K562 (cell line): Measurements from ENCODE around the gene DIS3L2. TPM values are rescaled to one million over a fixed set of nuclear protein-coding genes. Genes with fewer than 3 reads are reported as not detected.

Experiments
- ATAC-seq: fragments of 200-7000 bp; cut with Tn5 transposase; 3 replicates; pipeline ENCODE4 v1.9.1; 2020; ENCODE audit warnings: moderate library complexity
- BruUV-seq: library from RNA; stranded (reverse); fragments of 400-500 nt; replicated peaks from 2 replicates; lab custom pipeline; 2021; lab: Mats Ljungman, UMichigan
- CTCF ChIA-PET: fragments of 300-600 bp; formaldehyde crosslinking; extraction: SDS; loops from one replicate; lab custom pipeline; 2021; ENCODE audit warnings: low intra/inter-chr PET ratio; lab: Yijun Ruan, JAX
- POLR2A ChIA-PET: fragments of 300-600, 350-650 bp; sonication (Branson Sonifier 250); formaldehyde crosslinking; extraction: SDS; loops from one replicate; lab custom pipeline; 2021; ENCODE audit warnings: antibody characterized with exemption, inconsistent platforms; lab: Yijun Ruan, JAX
- DNase-seq, 4 experiments: peaks; one replicate each; pipeline versions ENCODE4 v3.0.0 to v3.0.0-alpha.2; 2011 to 2018; ENCODE audit warnings: low spot score in 3 of 4, mixed read lengths in 3 of 4; ENCODE audit errors: extremely low read depth in 1 of 4
- FAIRE-seq: peaks from 2 replicates; lab custom pipeline; 2011; peaks lifted over from hg19 to GRCh38; lab: Jason Lieb, UNC
- H2AFZ ChIP-seq: 2 replicates; pipeline ENCODE4 v1.6.0; 2011; ENCODE audit warnings: low read depth, low read length, control low read depth, inconsistent platforms
- H3K27ac ChIP-seq: fragments of 200-600 bp; 3 replicates; pipeline ENCODE4 v1.8.0; 2011; ENCODE audit warnings: low read depth, mild to moderate bottlenecking, control low read depth, inconsistent platforms, low read length, moderate library complexity, mixed read lengths; ENCODE audit errors: extremely low read depth
- H3K27me3 ChIP-seq, 2 experiments: fragments of 300-600 bp in 1 of 2; 2 replicates in 1 of 2; 3 replicates in 1 of 2; pipeline versions ENCODE4 v1.6.0 to v1.8.0; 2011; ENCODE audit warnings: inconsistent platforms in 2 of 2, low read length in 2 of 2, mild to moderate bottlenecking in 1 of 2, mixed read lengths in 1 of 2, moderate library complexity in 1 of 2; ENCODE audit not compliant: control insufficient read depth in 2 of 2, insufficient read depth in 2 of 2
- H3K36me3 ChIP-seq: fragments of 300-600 bp; 3 replicates; pipeline ENCODE4 v1.8.0; 2011; ENCODE audit warnings: mild to moderate bottlenecking, low read length, inconsistent platforms; ENCODE audit not compliant: control insufficient read depth, insufficient read depth
- H3K4me1 ChIP-seq, 2 experiments: fragments of 200-600 bp in 1 of 2; replicated peaks in 1 of 2; 2 replicates in 1 of 2; 3 replicates in 1 of 2; pipeline versions ENCODE4 v1.5.1 to v1.8.0; 2011; ENCODE audit warnings: inconsistent platforms in 2 of 2, low read length in 2 of 2, mild to moderate bottlenecking in 1 of 2, mixed read lengths in 1 of 2, moderate library complexity in 1 of 2; ENCODE audit not compliant: control insufficient read depth in 2 of 2, insufficient read depth in 2 of 2
- H3K4me2 ChIP-seq: 2 replicates; pipeline ENCODE4 v1.6.1; 2011; ENCODE audit warnings: low read length, control low read depth, inconsistent platforms, mixed read lengths; ENCODE audit not compliant: insufficient read depth
- H3K4me3 ChIP-seq: fragments of 200-600 bp; sonication (generic), shearing (Covaris generic); 2 replicates; pipeline ENCODE4 v1.5.1; 2016; ENCODE audit warnings: control low read depth, inconsistent platforms
- H3K79me2 ChIP-seq: fragments of 200-600 bp; 3 replicates; pipeline ENCODE4 v1.8.0; 2011; ENCODE audit warnings: low read length, inconsistent platforms; ENCODE audit not compliant: control insufficient read depth, insufficient read depth
- H3K9ac ChIP-seq, 2 experiments: 2 replicates each; pipeline versions ENCODE4 v1.6.0 to v1.6.1; 2011; ENCODE audit warnings: low read depth in 2 of 2, low read length in 2 of 2, control low read depth in 1 of 2, inconsistent platforms in 1 of 2, mild to moderate bottlenecking in 1 of 2, mixed read lengths in 1 of 2; ENCODE audit not compliant: insufficient read depth in 1 of 2
- H3K9me1 ChIP-seq: one replicate; pipeline ENCODE4 v1.6.0; 2011; ENCODE audit warnings: inconsistent platforms, mild to moderate bottlenecking, low read length, moderate library complexity; ENCODE audit not compliant: control insufficient read depth, insufficient read depth
- H3K9me3 ChIP-seq: replicated peaks from 2 replicates; pipeline ENCODE4 v1.5.1; 2011; ENCODE audit warnings: low read depth, low read length, inconsistent platforms; ENCODE audit not compliant: control insufficient read depth, insufficient read depth
- H4K20me1 ChIP-seq: replicated peaks from 2 replicates; pipeline ENCODE4 v1.6.1; 2011; ENCODE audit warnings: low read length, inconsistent platforms, mixed read lengths; ENCODE audit not compliant: control insufficient read depth, insufficient read depth
- CEBPG ChIP-seq, 3 experiments: fragments of 200-800 bp in 1 of 3; sonication (Bioruptor generic) in 1 of 3; sonication (generic) in 1 of 3; formaldehyde crosslinking in 1 of 3; IDR thresholded peaks in 2 of 3; conservative IDR thresholded peaks in 1 of 3; 2 replicates each; pipeline versions ENCODE4 v1.6.1 to v1.8.0; 2016 to 2022; ENCODE audit warnings: missing compliant biosample characterization in 2 of 3, missing genetic modification characterization in 2 of 3, mild to moderate bottlenecking in 1 of 3, missing genetic modification reagents in 1 of 3
- HCFC1 ChIP-seq: IDR thresholded peaks from 2 replicates; pipeline ENCODE4 v1.6.1; 2012; ENCODE audit warnings: low read depth, low read length, improper control_type of control experiment
- SIN3A ChIP-seq, 2 experiments: fragments of 150-350 bp in 1 of 2; IDR thresholded peaks; 2 replicates each; pipeline ENCODE4 v1.6.1; 2011 to 2016; ENCODE audit warnings: borderline replicate concordance in 2 of 2, low read depth in 2 of 2, low read length in 2 of 2, mild to moderate bottlenecking in 2 of 2, moderate library complexity in 2 of 2; ENCODE audit not compliant: control insufficient read depth in 1 of 2
- SLC30A9 ChIP-seq: fragments of 250-450 bp; sonication (Bioruptor Pico); IDR thresholded peaks from 2 replicates; pipeline ENCODE4 v1.8.0; 2022; ENCODE audit warnings: mild to moderate bottlenecking, moderate library complexity
- ZNF212 ChIP-seq: fragments of 450-650 bp; formaldehyde crosslinking; IDR thresholded peaks from 2 replicates; pipeline ENCODE4 v1.4.0; 2020; ENCODE audit warnings: mild to moderate bottlenecking
- WGBS: fragments of 100-300 bp; shearing (Covaris generic); methylation state at CpG from one replicate; pipeline ENCODE4 v1.1.6; 2016; ENCODE audit warnings: low coverage, mixed read lengths; ENCODE audit not compliant: insufficient coverage; ENCODE audit errors: missing lambda C conversion rate; 5-methylcytosine and 5-hydroxymethylcytosine counted together
- in situ Hi-C: fragments of 300-500 bp; cut with MboI; formaldehyde crosslinking; loops from 4 replicates; pipeline ENCODE4 v1.15.0; 2018; ENCODE audit warnings: inconsistent platforms, mixed read lengths
- intact Hi-C: fragments of 100-400 bp; cut with micrococcal nuclease; formaldehyde crosslinking; loops from 2 replicates; pipeline ENCODE4 v1.14.2; 2022
- polyA plus RNA-seq, 8 experiments: library from polyadenylated mRNA; depleted of rRNA in 4 of 8; stranded (reverse) in 5 of 8; unstranded in 3 of 8; fragments of >200 nt; fragmentation: Nextera tagmentation in 2 of 8; fragmentation: Illumina TruSeq in 1 of 8; extraction: Ambion mirVana in 2 of 8; extraction: Trizol in 1 of 8; gene quantifications; 2 replicates each; pipeline versions ENCODE4 v1.2.1 to v1.2.3, GENCODE V29; 2011 to 2014; ENCODE audit warnings: inconsistent platforms in 1 of 8, missing spikeins in 1 of 8
- total RNA-seq, 7 experiments: library from RNA; depleted of rRNA in 6 of 7; stranded (reverse); fragments of >200 nt in 6 of 7; fragmentation: Illumina TruSeq in 2 of 7; extraction: Trizol in 2 of 7; gene quantifications; 2 replicates each; pipeline versions ENCODE4 v1.2.1 to v1.2.3, GENCODE V29; 2011 to 2021; ENCODE audit warnings: low replicate concordance in 1 of 7
- TF ChIP-seq, protein P1 (sequence below): fragments of 450-650 bp; IDR thresholded peaks from 2 replicates; pipeline ENCODE4 v1.6.1; 2018; ENCODE audit warnings: mild to moderate bottlenecking, low read depth; ENCODE audit not compliant: partially characterized antibody
- TF ChIP-seq, protein P2 (sequence below): fragments of 450-650 bp; IDR thresholded peaks from 2 replicates; pipeline ENCODE4 v1.6.1; 2016; ENCODE audit warnings: mild to moderate bottlenecking, moderate library complexity

Gene DIS3L2
- total and polyA plus RNA-seq, 9 of the 15 experiments (the other 6 are each of a cell fraction or from before 2014, with no cell fraction given), result 1.5 to 19.2 (median 11.2) TPM

DNA sequence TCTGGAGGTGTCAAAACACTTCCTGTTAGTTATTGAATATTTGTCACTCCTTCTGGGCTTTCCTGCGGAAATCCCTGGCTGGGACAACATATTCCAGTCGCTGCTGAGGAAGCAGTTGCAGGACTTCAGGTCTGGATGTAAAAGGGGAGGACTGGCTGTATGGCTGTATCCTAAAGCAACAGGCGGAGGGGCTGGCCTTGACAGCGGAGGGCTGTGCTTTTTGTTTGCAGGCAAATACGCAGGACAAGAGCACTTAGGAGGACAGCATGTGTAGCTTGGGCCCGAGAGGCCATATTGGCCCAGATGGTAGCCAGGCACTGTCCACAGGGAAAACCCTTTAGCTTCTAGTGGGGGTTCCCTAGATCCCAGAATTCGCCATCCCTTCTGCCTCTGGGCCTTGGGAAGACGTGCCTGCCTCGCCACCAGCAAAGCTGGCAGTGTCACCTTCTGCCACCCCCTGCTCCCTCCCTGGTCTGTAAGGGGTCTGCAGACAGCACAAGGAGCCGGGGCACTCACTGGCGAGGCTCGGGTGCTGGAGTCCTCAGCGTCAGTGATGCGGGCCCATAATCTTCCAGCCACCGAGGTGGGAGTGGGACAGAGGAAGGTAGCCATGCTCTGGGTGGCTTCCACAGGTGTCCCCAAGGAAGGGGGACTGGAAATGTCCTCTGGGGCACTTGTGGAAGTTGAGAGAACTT, 42.0 kb upstream of the DIS3L2 start:
- Histone ChIP-seq H3K27me3 (peaks cover 19 to 45% of the 10 kb centered on the region in 2 experiments), H3K36me3 (no peaks in the 10 kb centered on the region), H4K20me1 (peaks cover 4% of the 10 kb centered on the region; the same call in 1 of the 2 replicates), H2AFZ (no peak overlapping the region), H3K4me3 (no peak overlapping the region), H3K79me2 (no peaks in the 10 kb centered on the region), H3K9me1 (no peaks in the 10 kb centered on the region), H3K4me2 (no peak overlapping the region), H3K9me3 (no peaks in the 10 kb centered on the region), H3K9ac (no peak overlapping the region), H3K4me1 (peaks cover 0 to 6% of the 10 kb centered on the region in 2 experiments; a peak in 3 of 5 replicates), H3K27ac (no peak overlapping the region)
- ATAC-seq (no peak), FAIRE-seq (no peak), DNase-seq (no peak)
- POLR2A ChIA-PET, result interaction anchor here (0.7 kb wide), 1 partner anchor 9 kb away, joined by 3 read pairs; no protein-coding TSS in a partner anchor
- BruUV-seq, result no TSS peak
- in situ Hi-C loops (no loop called here), intact Hi-C loops (no loop called here)
- 13% methylated on average over 12 of the region's 15 CpGs for WGBS
- CTCF ChIA-PET, result no interaction called here
- no peak for TF ChIP-seq HCFC1
- TF ChIP-seq CEBPG (CRISPR knock-in tag; IDR thresholded peaks at IDR 0.05), result no peak
- no peak for TF ChIP-seq CEBPG (tag; conservative IDR thresholded peaks at IDR 0.05 in 1 of 2, IDR thresholded peaks at IDR 0.05 in 1 of 2)
- TF ChIP-seq, protein P1, sequence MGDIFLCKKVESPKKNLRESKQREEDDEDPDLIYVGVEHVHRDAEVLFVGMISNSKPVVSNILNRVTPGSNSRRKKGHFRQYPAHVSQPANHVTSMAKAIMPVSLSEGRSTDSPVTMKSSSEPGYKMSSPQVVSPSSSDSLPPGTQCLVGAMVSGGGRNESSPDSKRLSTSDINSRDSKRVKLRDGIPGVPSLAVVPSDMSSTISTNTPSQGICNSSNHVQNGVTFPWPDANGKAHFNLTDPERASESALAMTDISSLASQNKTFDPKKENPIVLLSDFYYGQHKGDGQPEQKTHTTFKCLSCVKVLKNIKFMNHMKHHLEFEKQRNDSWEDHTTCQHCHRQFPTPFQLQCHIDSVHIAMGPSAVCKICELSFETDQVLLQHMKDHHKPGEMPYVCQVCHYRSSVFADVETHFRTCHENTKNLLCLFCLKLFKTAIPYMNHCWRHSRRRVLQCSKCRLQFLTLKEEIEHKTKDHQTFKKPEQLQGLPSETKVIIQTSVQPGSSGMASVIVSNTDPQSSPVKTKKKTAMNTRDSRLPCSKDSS, result no peak
- TF ChIP-seq, protein P2, sequence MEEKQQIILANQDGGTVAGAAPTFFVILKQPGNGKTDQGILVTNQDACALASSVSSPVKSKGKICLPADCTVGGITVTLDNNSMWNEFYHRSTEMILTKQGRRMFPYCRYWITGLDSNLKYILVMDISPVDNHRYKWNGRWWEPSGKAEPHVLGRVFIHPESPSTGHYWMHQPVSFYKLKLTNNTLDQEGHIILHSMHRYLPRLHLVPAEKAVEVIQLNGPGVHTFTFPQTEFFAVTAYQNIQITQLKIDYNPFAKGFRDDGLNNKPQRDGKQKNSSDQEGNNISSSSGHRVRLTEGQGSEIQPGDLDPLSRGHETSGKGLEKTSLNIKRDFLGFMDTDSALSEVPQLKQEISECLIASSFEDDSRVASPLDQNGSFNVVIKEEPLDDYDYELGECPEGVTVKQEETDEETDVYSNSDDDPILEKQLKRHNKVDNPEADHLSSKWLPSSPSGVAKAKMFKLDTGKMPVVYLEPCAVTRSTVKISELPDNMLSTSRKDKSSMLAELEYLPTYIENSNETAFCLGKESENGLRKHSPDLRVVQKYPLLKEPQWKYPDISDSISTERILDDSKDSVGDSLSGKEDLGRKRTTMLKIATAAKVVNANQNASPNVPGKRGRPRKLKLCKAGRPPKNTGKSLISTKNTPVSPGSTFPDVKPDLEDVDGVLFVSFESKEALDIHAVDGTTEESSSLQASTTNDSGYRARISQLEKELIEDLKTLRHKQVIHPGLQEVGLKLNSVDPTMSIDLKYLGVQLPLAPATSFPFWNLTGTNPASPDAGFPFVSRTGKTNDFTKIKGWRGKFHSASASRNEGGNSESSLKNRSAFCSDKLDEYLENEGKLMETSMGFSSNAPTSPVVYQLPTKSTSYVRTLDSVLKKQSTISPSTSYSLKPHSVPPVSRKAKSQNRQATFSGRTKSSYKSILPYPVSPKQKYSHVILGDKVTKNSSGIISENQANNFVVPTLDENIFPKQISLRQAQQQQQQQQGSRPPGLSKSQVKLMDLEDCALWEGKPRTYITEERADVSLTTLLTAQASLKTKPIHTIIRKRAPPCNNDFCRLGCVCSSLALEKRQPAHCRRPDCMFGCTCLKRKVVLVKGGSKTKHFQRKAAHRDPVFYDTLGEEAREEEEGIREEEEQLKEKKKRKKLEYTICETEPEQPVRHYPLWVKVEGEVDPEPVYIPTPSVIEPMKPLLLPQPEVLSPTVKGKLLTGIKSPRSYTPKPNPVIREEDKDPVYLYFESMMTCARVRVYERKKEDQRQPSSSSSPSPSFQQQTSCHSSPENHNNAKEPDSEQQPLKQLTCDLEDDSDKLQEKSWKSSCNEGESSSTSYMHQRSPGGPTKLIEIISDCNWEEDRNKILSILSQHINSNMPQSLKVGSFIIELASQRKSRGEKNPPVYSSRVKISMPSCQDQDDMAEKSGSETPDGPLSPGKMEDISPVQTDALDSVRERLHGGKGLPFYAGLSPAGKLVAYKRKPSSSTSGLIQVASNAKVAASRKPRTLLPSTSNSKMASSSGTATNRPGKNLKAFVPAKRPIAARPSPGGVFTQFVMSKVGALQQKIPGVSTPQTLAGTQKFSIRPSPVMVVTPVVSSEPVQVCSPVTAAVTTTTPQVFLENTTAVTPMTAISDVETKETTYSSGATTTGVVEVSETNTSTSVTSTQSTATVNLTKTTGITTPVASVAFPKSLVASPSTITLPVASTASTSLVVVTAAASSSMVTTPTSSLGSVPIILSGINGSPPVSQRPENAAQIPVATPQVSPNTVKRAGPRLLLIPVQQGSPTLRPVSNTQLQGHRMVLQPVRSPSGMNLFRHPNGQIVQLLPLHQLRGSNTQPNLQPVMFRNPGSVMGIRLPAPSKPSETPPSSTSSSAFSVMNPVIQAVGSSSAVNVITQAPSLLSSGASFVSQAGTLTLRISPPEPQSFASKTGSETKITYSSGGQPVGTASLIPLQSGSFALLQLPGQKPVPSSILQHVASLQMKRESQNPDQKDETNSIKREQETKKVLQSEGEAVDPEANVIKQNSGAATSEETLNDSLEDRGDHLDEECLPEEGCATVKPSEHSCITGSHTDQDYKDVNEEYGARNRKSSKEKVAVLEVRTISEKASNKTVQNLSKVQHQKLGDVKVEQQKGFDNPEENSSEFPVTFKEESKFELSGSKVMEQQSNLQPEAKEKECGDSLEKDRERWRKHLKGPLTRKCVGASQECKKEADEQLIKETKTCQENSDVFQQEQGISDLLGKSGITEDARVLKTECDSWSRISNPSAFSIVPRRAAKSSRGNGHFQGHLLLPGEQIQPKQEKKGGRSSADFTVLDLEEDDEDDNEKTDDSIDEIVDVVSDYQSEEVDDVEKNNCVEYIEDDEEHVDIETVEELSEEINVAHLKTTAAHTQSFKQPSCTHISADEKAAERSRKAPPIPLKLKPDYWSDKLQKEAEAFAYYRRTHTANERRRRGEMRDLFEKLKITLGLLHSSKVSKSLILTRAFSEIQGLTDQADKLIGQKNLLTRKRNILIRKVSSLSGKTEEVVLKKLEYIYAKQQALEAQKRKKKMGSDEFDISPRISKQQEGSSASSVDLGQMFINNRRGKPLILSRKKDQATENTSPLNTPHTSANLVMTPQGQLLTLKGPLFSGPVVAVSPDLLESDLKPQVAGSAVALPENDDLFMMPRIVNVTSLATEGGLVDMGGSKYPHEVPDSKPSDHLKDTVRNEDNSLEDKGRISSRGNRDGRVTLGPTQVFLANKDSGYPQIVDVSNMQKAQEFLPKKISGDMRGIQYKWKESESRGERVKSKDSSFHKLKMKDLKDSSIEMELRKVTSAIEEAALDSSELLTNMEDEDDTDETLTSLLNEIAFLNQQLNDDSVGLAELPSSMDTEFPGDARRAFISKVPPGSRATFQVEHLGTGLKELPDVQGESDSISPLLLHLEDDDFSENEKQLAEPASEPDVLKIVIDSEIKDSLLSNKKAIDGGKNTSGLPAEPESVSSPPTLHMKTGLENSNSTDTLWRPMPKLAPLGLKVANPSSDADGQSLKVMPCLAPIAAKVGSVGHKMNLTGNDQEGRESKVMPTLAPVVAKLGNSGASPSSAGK, result no peak
- no peak for TF ChIP-seq SIN3A (IDR thresholded peaks at IDR 0.05; ENCODE audit: borderline replicate concordance in 2 of 2, control insufficient read depth in 1 of 2, low read depth in 2 of 2, low read length in 2 of 2)
- no peak for TF ChIP-seq SLC30A9 (CRISPR knock-in tag)
- no peak for TF ChIP-seq ZNF212 (CRISPR knock-in tag)
